Right lobe of liver (tissue), 4 donors: ENCODE results near the gene ESPL1.

Experiments used
- POLR2A ChIP-seq: fragments of 450-650 bp; IDR thresholded peaks from one replicate; pipeline ENCODE4 v1.6.1; 2017; ENCODE audit warnings: antibody characterized with exemption, mild to moderate bottlenecking
- TF ChIP-seq, protein P1 (sequence below), 4 donors: fragments of 200-600 bp in 3 of 4; fragments of 450-650 bp in 1 of 4; IDR thresholded peaks; one replicate each; pipeline versions ENCODE4 v1.5.1 to v1.8.0; 2016 to 2022; ENCODE audit warnings: antibody characterized with exemption in 4 of 4, mild to moderate bottlenecking in 2 of 4
- donor health status: DM: no; HTN: no; CAD: no.
- donor health status: DM: no; HTN: no; CAD: no.
- donor health status: DM: no; HTN: yes; CAD: no.

DNA sequence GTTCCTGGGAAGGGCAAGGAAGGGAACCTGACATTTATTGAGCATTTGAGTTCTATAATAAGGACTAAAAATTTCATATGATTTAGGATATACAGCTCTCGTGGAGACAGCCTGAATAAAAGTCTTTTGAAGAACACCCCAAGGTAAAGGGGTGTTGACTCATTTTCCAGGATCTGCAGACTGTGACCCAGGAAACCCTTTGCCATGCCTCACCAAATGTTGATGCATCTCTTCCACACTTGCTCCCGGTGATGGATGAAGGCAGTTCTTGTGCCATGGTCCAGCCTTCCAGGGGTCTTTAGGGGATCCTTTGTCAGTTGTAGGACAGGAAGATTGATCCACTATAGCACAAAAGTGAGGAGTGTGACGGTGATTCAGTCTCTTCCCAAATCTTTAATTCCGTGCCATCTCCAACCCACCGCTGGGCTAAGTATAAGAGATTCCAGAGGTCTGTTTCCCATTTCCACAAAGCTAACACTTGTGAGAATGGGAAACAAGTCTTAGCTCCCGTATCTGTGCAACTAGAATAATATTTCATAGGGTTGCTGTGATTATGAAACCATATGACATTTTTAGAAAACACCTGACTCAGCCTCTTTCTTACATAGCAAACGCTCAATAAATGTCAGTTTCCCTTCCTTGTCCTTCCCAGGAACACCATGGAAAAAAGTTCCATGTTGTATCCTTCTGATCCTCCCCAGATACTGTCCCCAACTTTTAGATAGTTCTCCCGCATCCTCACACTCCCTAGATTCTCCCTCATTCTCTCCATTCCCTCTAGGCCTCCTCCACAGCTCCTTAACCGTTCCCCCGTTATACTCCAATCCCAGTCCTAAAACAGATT lies 52.5 kb downstream of the ESPL1 start:
- TF ChIP-seq, protein P1, sequence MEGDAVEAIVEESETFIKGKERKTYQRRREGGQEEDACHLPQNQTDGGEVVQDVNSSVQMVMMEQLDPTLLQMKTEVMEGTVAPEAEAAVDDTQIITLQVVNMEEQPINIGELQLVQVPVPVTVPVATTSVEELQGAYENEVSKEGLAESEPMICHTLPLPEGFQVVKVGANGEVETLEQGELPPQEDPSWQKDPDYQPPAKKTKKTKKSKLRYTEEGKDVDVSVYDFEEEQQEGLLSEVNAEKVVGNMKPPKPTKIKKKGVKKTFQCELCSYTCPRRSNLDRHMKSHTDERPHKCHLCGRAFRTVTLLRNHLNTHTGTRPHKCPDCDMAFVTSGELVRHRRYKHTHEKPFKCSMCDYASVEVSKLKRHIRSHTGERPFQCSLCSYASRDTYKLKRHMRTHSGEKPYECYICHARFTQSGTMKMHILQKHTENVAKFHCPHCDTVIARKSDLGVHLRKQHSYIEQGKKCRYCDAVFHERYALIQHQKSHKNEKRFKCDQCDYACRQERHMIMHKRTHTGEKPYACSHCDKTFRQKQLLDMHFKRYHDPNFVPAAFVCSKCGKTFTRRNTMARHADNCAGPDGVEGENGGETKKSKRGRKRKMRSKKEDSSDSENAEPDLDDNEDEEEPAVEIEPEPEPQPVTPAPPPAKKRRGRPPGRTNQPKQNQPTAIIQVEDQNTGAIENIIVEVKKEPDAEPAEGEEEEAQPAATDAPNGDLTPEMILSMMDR (IDR thresholded peaks at IDR 0.05): no peak
- TF ChIP-seq POLR2A: no peak
